A549 (cell line): ENCODE data around the gene ATG4B. TPM values are rescaled to one million over a fixed set of nuclear protein-coding genes. Genes with fewer than 3 reads are reported as not detected.

ENCODE experiments used
- ATAC-seq, 2 experiments: fragments of 200-7000 bp in 1 of 2; fragments of >200 bp in 1 of 2; cut with Nextera tagmentation in 1 of 2; cut with Tn5 transposase in 1 of 2; 3 replicates each; pipeline versions ENCODE4 v1.8.0 to v1.9.1; 2018 to 2020; ENCODE audit warnings: mild to moderate bottlenecking in 1 of 2, moderate library complexity in 1 of 2
- CTCF ChIA-PET: fragments of 300-600 bp; sonication (Branson Sonifier 250); formaldehyde crosslinking; extraction: SDS; loops from one replicate; lab custom pipeline; 2021; ENCODE audit warnings: antibody characterized with exemption, inconsistent platforms; lab: Yijun Ruan, JAX
- POLR2A ChIA-PET: fragments of 350-600 bp; formaldehyde crosslinking; extraction: SDS; loops from one replicate; lab custom pipeline; 2021; ENCODE audit warnings: antibody characterized with exemption, inconsistent platforms; lab: Yijun Ruan, JAX
- DNase-seq, 2 experiments: peaks; one replicate each; pipeline versions ENCODE4 v3.0.0 to v3.0.0-alpha.2; 2011 to 2016; ENCODE audit warnings: low read depth in 1 of 2, low spot score in 1 of 2
- FAIRE-seq: peaks from 2 replicates; lab custom pipeline; 2011; peaks lifted over from hg19 to GRCh38; lab: Jason Lieb, UNC
- H3K27ac ChIP-seq, 2 experiments: fragments of >200 bp; sonication (Bioruptor Twin); formaldehyde crosslinking; 3 replicates each; pipeline ENCODE4 v1.5.1; 2016 to 2017
- H3K4me1 ChIP-seq: fragments of >200 bp; sonication (Bioruptor Twin); formaldehyde crosslinking; 3 replicates; pipeline ENCODE4 v1.6.1; 2016
- H3K4me2 ChIP-seq: fragments of >200 bp; sonication (Bioruptor Twin); formaldehyde crosslinking; 3 replicates; pipeline ENCODE4 v1.6.1; 2016
- H3K4me3 ChIP-seq: fragments of >200 bp; sonication (Bioruptor Twin); formaldehyde crosslinking; 3 replicates; pipeline ENCODE4 v1.5.1; 2016
- H3K9me3 ChIP-seq: fragments of >200 bp; sonication (Bioruptor Twin); formaldehyde crosslinking; 3 replicates; pipeline ENCODE4 v1.6.1; 2016
- BHLHE40 ChIP-seq: IDR thresholded peaks from 2 replicates; pipeline ENCODE4 v1.6.1; 2012; ENCODE audit warnings: low read depth, low read length, inconsistent platforms
- EP300 ChIP-seq, 2 experiments: fragments of >200 bp; sonication (Bioruptor Twin); formaldehyde crosslinking; IDR thresholded peaks; 2 replicates in 1 of 2; 3 replicates in 1 of 2; pipeline ENCODE4 v1.6.1; 2016 to 2017
- FOSB ChIP-seq: fragments of 250-450 bp; sonication (Bioruptor Pico); IDR thresholded peaks from 2 replicates; pipeline ENCODE4 v1.5.0; 2020; ENCODE audit warnings: mild to moderate bottlenecking, moderate library complexity
- FOSL2 ChIP-seq, 2 experiments: fragments of 450-650 bp in 1 of 2; fragments of >200 bp in 1 of 2; sonication (Bioruptor Twin) in 1 of 2; formaldehyde crosslinking; IDR thresholded peaks; 2 replicates each; pipeline versions ENCODE4 v1.5.0 to v1.6.1; 2016 to 2020; ENCODE audit warnings: mild to moderate bottlenecking in 1 of 2, moderate library complexity in 1 of 2
- HOXA7 ChIP-seq: fragments of 250-450 bp; sonication (Bioruptor Pico); IDR thresholded peaks from 2 replicates; pipeline ENCODE4 v1.5.0; 2020; ENCODE audit warnings: mild to moderate bottlenecking, moderate library complexity
- JUN ChIP-seq, 2 experiments: fragments of >200 bp; sonication (Bioruptor Twin); formaldehyde crosslinking; IDR thresholded peaks; 2 replicates in 1 of 2; 3 replicates in 1 of 2; pipeline ENCODE4 v1.6.1; 2016 to 2017
- JUNB ChIP-seq: fragments of >200 bp; sonication (Bioruptor Twin); formaldehyde crosslinking; IDR thresholded peaks from 2 replicates; pipeline ENCODE4 v1.6.1; 2016
- KDM5A ChIP-seq: fragments of 200-600 bp; sonication (generic); IDR thresholded peaks from 2 replicates; pipeline ENCODE4 v1.6.1; 2016; ENCODE audit warnings: antibody characterized with exemption, mild to moderate bottlenecking
- MAZ ChIP-seq: fragments of 150-350 bp; IDR thresholded peaks from 2 replicates; pipeline ENCODE4 v1.6.1; 2014; ENCODE audit warnings: antibody characterized with exemption, low read depth, low read length, borderline replicate concordance
- PHF8 ChIP-seq: fragments of 200-600 bp; sonication (generic); IDR thresholded peaks from 2 replicates; pipeline ENCODE4 v1.6.1; 2016; ENCODE audit warnings: low read depth, mild to moderate bottlenecking, antibody characterized with exemption, moderate library complexity, borderline replicate concordance
- POLR2A ChIP-seq: IDR thresholded peaks from 2 replicates; pipeline ENCODE4 v1.6.1; 2012; ENCODE audit warnings: mild to moderate bottlenecking, low read length
- RFX5 ChIP-seq: fragments of 450-650 bp; IDR thresholded peaks from 2 replicates; pipeline ENCODE4 v1.7.1; 2014; ENCODE audit warnings: antibody characterized with exemption, mild to moderate bottlenecking, moderate library complexity
- SMC3 ChIP-seq: fragments of >200 bp; sonication (Bioruptor Twin); formaldehyde crosslinking; IDR thresholded peaks from 3 replicates; pipeline ENCODE4 v1.6.1; 2018; ENCODE audit warnings: inconsistent platforms
- TP53 ChIP-seq: fragments of 250-450 bp; sonication (Bioruptor Pico); IDR thresholded peaks from 2 replicates; pipeline ENCODE4 v1.5.0; 2021; ENCODE audit warnings: mild to moderate bottlenecking, moderate library complexity
- ZFP36 ChIP-seq: fragments of 450-650 bp; IDR thresholded peaks from 2 replicates; pipeline ENCODE4 v1.6.1; 2014; ENCODE audit warnings: borderline replicate concordance; ENCODE audit not compliant: partially characterized antibody
- WGBS: methylation state at CpG from one replicate; pipeline ENCODE4 v1.1.6; 2017; ENCODE audit errors: missing lambda C conversion rate; 5-methylcytosine and 5-hydroxymethylcytosine counted together
- polyA plus RNA-seq, 4 experiments: library from polyadenylated mRNA; depleted of rRNA in 3 of 4; stranded (reverse); fragments of >200 nt; fragmentation: RNase III in 1 of 4; extraction: RNeasy Plus Mini Kit Qiagen cat#74134 plus additional on column Dnase treatment in 1 of 4; gene quantifications; 2 replicates in 3 of 4; 3 replicates in 1 of 4; pipeline ENCODE4 v1.2.3, GENCODE V29; 2011 to 2017
- TF ChIP-seq, protein P1 (sequence below): fragments of 450-650 bp; IDR thresholded peaks from 2 replicates; pipeline ENCODE4 v1.6.1; 2014; ENCODE audit warnings: antibody characterized with exemption
- TF ChIP-seq, protein P2 (sequence below): fragments of >200 bp; sonication (Bioruptor Twin); formaldehyde crosslinking; IDR thresholded peaks from 3 replicates; pipeline ENCODE4 v1.6.1; 2016
- TF ChIP-seq, protein P3 (sequence below): fragments of 250-450 bp; sonication (Bioruptor Pico); IDR thresholded peaks from 2 replicates; pipeline ENCODE4 v1.5.0; 2021; ENCODE audit warnings: mild to moderate bottlenecking, moderate library complexity, borderline replicate concordance
- TF ChIP-seq, protein P4 (sequence below): fragments of 150-350 bp; IDR thresholded peaks from 2 replicates; pipeline ENCODE4 v1.6.1; 2014; ENCODE audit warnings: low read depth, mild to moderate bottlenecking, low read length
- TF ChIP-seq, protein P5 (sequence below): fragments of 200-600 bp; sonication (generic); IDR thresholded peaks from 2 replicates; pipeline ENCODE4 v1.6.1; 2016; ENCODE audit warnings: antibody characterized with exemption, mild to moderate bottlenecking, moderate library complexity

ATG4B gene
- polyA plus RNA-seq, 2 of the 4 experiments (the other 2 are of a cell fraction), result 70.3 to 75.2 TPM

DNA sequence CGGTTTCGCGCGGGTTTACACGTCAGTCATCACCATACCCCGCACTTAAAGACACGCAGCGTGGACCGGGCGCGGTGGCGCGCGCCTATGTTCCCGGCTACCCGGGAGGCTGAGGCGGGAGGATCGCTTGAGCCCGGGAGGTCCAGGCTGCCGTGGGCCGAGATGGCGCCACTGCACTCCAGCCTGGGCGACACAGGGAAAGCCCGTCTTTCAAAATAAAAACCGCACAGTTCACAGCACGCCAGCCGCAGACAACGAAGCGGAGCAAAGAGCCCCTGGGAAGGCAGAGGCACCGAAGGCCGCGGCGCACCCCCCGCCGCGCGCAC is 48.8 kb downstream of the ATG4B start:
- POLR2A ChIA-PET, result interaction anchor here (0.5 to 1.7 kb wide), 7 partner anchors 8 to 371 kb away, joined by 3 to 23 read pairs (median 4); partner anchors contain the start of genes HDLBP and ING5
- peak overlapping the region; percentile 69 for H3K4me3 ChIP-seq
- ATAC-seq (peak in 1 of 2 experiments; percentile 17; a peak in 1 of 6 replicates), FAIRE-seq (no peak), DNase-seq (no peak)
- peak overlapping the region; percentile 92 to 93 for H3K27ac ChIP-seq
- peaks cover 16% of the 10 kb centered on the region; the same call in 1 of the 3 replicates for H3K4me1 ChIP-seq
- peak overlapping the region; percentile 79 for H3K4me2 ChIP-seq
- WGBS, result 3% methylated on average over 22 of the region's 37 CpGs
- TF ChIP-seq, protein P1, sequence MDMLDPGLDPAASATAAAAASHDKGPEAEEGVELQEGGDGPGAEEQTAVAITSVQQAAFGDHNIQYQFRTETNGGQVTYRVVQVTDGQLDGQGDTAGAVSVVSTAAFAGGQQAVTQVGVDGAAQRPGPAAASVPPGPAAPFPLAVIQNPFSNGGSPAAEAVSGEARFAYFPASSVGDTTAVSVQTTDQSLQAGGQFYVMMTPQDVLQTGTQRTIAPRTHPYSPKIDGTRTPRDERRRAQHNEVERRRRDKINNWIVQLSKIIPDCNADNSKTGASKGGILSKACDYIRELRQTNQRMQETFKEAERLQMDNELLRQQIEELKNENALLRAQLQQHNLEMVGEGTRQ, result no peak
- TF ChIP-seq EP300 (IDR thresholded peaks at IDR 0.05) (no peak), ZFP36 (no peak), TP53 (CRISPR knock-in tag) (no peak), PHF8 (no peak), BHLHE40 (no peak), MAZ (no peak), JUN (IDR thresholded peaks at IDR 0.05) (no peak)
- TF ChIP-seq, protein P2, sequence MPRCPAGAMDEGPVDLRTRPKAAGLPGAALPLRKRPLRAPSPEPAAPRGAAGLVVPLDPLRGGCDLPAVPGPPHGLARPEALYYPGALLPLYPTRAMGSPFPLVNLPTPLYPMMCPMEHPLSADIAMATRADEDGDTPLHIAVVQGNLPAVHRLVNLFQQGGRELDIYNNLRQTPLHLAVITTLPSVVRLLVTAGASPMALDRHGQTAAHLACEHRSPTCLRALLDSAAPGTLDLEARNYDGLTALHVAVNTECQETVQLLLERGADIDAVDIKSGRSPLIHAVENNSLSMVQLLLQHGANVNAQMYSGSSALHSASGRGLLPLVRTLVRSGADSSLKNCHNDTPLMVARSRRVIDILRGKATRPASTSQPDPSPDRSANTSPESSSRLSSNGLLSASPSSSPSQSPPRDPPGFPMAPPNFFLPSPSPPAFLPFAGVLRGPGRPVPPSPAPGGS, result no peak
- TF ChIP-seq, protein P3, sequence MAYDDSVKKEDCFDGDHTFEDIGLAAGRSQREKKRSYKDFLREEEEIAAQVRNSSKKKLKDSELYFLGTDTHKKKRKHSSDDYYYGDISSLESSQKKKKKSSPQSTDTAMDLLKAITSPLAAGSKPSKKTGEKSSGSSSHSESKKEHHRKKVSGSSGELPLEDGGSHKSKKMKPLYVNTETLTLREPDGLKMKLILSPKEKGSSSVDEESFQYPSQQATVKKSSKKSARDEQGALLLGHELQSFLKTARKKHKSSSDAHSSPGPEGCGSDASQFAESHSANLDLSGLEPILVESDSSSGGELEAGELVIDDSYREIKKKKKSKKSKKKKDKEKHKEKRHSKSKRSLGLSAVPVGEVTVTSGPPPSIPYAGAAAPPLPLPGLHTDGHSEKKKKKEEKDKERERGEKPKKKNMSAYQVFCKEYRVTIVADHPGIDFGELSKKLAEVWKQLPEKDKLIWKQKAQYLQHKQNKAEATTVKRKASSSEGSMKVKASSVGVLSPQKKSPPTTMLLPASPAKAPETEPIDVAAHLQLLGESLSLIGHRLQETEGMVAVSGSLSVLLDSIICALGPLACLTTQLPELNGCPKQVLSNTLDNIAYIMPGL, result no peak
- TF ChIP-seq, protein P4, sequence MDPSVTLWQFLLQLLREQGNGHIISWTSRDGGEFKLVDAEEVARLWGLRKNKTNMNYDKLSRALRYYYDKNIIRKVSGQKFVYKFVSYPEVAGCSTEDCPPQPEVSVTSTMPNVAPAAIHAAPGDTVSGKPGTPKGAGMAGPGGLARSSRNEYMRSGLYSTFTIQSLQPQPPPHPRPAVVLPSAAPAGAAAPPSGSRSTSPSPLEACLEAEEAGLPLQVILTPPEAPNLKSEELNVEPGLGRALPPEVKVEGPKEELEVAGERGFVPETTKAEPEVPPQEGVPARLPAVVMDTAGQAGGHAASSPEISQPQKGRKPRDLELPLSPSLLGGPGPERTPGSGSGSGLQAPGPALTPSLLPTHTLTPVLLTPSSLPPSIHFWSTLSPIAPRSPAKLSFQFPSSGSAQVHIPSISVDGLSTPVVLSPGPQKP, result no peak
- CTCF ChIA-PET, result interaction anchor here (0.7 to 1.3 kb wide), 3 partner anchors 14 to 192 kb away, joined by 3 to 5 read pairs (median 4); no protein-coding TSS in a partner anchor
- no peaks in the 10 kb centered on the region for H3K9me3 ChIP-seq

DNA sequence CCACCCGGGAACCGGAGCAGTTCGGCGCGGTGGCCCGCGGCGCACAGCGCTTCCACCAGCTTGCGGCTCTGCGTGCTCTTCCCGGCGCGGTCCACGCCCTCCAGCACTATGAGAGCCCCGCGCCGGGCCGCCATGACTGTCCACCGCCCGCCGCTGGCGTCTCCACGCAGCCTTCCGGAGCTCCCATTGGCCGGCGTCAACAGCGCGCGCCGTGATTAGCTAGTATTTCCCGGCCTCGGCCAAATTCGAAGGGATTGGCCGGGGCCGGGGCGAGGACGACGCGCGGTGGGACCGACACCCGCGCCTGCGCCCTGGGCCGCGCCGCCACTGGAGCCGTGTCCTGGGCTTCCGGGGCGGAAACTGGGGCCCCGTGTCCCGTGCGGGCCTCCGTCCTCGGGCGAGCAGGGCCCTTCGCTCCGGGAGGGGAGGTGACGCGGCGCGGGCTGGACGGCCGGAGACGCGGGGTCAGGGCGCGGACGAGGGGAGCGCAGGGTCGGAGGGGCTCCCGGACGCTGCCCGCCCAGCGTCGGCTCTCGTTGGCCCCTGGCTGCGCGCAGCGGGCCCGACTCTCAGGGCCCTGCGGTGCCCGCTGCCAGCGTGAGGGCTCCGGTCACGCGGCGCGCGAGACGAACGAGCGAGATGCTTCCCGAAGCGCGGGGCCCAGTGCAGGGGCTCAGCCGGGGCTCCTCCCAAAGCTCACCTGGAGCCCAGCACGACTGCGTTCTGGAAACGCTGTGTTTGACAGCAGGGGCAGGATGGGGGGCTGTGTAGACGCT is 49.3 kb downstream of the ATG4B start, which contains the start of gene DTYMK:
Gene DTYMK (minus strand): TSS at position 166 of the 776 bp plus-strand sequence. CDS start 32 bp downstream, at position 134.
- ATAC-seq, result peak; percentile 97 to 98
- no peak for FAIRE-seq
- peak within 1 kb of the TSS; percentile 69 for H3K4me3 ChIP-seq
- DNase-seq, result peak; percentile 96
- 3% methylated on average over 17 of the region's 102 CpGs for WGBS
- ChIA-PET POLR2A (interaction anchor here (0.5 to 1.7 kb wide), 8 partner anchors 9 to 372 kb away, joined by 3 to 23 read pairs (median 4); partner anchors contain the start of genes HDLBP and ING5), CTCF (interaction anchor here (0.7 to 1.3 kb wide), 3 partner anchors 14 to 192 kb away, joined by 3 to 5 read pairs (median 4); no protein-coding TSS in a partner anchor)
- peaks cover 18% of the 10 kb centered on the region; the same call in 1 of the 3 replicates for H3K4me1 ChIP-seq
- H3K4me2 ChIP-seq, result peak within 1 kb of the TSS; percentile 82
- H3K27ac ChIP-seq, result peak within 1 kb of the TSS; percentile 92 to 93
- H3K9me3 ChIP-seq, result no peaks in the 10 kb centered on the region
- TF ChIP-seq TP53 (CRISPR knock-in tag), result peak; percentile 60; the same call in 1 of the 2 replicates
- TF ChIP-seq RFX5, result peak; percentile 64; the same call in 1 of the 2 replicates
- no peak for TF ChIP-seq SMC3
- TF ChIP-seq JUNB, result no peak
- TF ChIP-seq, protein P2, result peak; percentile 87; the same call in 2 of the 3 replicates
- peak; percentile 90 for TF ChIP-seq KDM5A
- TF ChIP-seq, protein P5, sequence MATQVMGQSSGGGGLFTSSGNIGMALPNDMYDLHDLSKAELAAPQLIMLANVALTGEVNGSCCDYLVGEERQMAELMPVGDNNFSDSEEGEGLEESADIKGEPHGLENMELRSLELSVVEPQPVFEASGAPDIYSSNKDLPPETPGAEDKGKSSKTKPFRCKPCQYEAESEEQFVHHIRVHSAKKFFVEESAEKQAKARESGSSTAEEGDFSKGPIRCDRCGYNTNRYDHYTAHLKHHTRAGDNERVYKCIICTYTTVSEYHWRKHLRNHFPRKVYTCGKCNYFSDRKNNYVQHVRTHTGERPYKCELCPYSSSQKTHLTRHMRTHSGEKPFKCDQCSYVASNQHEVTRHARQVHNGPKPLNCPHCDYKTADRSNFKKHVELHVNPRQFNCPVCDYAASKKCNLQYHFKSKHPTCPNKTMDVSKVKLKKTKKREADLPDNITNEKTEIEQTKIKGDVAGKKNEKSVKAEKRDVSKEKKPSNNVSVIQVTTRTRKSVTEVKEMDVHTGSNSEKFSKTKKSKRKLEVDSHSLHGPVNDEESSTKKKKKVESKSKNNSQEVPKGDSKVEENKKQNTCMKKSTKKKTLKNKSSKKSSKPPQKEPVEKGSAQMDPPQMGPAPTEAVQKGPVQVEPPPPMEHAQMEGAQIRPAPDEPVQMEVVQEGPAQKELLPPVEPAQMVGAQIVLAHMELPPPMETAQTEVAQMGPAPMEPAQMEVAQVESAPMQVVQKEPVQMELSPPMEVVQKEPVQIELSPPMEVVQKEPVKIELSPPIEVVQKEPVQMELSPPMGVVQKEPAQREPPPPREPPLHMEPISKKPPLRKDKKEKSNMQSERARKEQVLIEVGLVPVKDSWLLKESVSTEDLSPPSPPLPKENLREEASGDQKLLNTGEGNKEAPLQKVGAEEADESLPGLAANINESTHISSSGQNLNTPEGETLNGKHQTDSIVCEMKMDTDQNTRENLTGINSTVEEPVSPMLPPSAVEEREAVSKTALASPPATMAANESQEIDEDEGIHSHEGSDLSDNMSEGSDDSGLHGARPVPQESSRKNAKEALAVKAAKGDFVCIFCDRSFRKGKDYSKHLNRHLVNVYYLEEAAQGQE, result peak; percentile 54; the same call in 1 of the 2 replicates
- TF ChIP-seq, protein P3, result peak; percentile 39; the same call in 1 of the 2 replicates
- no peak for TF ChIP-seq HOXA7 (CRISPR knock-in tag)
- no peak for TF ChIP-seq FOSL2 (IDR thresholded peaks at IDR 0.05)
- TF ChIP-seq FOSL2 (CRISPR knock-in tag; IDR thresholded peaks at IDR 0.05), result no peak
- no peak for TF ChIP-seq FOSB (CRISPR knock-in tag)
- peak; percentile 83; the same call in 1 of the 2 replicates for TF ChIP-seq PHF8
- peak; percentile 73 for TF ChIP-seq POLR2A
